ENCODE data around the gene TMPRSS6.
A peak's percentile ranks its signal among the peaks of the same experiment; 100 is the strongest.

Gene TMPRSS6

GRCh38 chr22:37046589-37046988 lies 62.9 kb downstream of the TMPRSS6 start:
- DNase-seq, result no peak

GRCh38 chr22:37045958-37046357 lies 63.6 kb downstream of the TMPRSS6 start:
- DNase-seq, result no peak

- peak; percentile 57 for DNase-seq
Observed at GRCh38 chr22:37044634-37045625, 64.6 kb downstream of the TMPRSS6 start.

GRCh38 chr22:37043828-37044538 lies 65.5 kb downstream of the TMPRSS6 start:
- peak; percentile 62 for DNase-seq

- DNase-seq, result no peak
Observed at GRCh38 chr22:37043209-37043827, 66.2 kb downstream of the TMPRSS6 start.

GRCh38 chr22:37039466-37039865 lies 70.0 kb downstream of the TMPRSS6 start:
- no peak for DNase-seq

GRCh38 chr22:37037669-37038068 lies 71.8 kb downstream of the TMPRSS6 start:
- DNase-seq, result no peak

- DNase-seq, result no peak
Observed at GRCh38 chr22:37036655-37037377, 72.7 kb downstream of the TMPRSS6 start.

GRCh38 chr22:37033605-37034430 lies 75.7 kb downstream of the TMPRSS6 start:
- DNase-seq, result no peak

- DNase-seq, result peak; percentile 72
Observed at GRCh38 chr22:37032535-37033460, 76.7 kb downstream of the TMPRSS6 start.

- no peak for DNase-seq
Observed at GRCh38 chr22:37032134-37032534, 77.4 kb downstream of the TMPRSS6 start.

GRCh38 chr22:37030560-37031281 lies 78.8 kb downstream of the TMPRSS6 start:
- no peak for DNase-seq

- no peak for DNase-seq
Observed at GRCh38 chr22:37028692-37029674, 80.5 kb downstream of the TMPRSS6 start.

- DNase-seq, result no peak
Observed at GRCh38 chr22:37027556-37027955, 82.0 kb downstream of the TMPRSS6 start.

GRCh38 chr22:37026325-37026724 lies 83.2 kb downstream of the TMPRSS6 start:
- DNase-seq, result no peak

- peak; percentile 14 for DNase-seq
Observed at GRCh38 chr22:37025500-37026070, 83.9 kb downstream of the TMPRSS6 start.

GRCh38 chr22:37024339-37025157 lies 85.0 kb downstream of the TMPRSS6 start:
- no peak for DNase-seq

All from MV-4-11 (cell line).